Measurements from ENCODE around the gene SH3BP5L. TPM values are rescaled to one million over a fixed set of nuclear protein-coding genes. Genes with fewer than 3 reads are reported as not detected.

SH3BP5L gene
- total and polyA plus RNA-seq, 2 donors (not counting 1 experiment from before 2014, with no cell fraction given), result 19.2 to 36.5 TPM

GRCh38 chr1:248778906-248779305 is 46.8 kb downstream of the SH3BP5L start:
- no peaks in the 10 kb centered on the region for H3K79me2 ChIP-seq (ENCODE audit: control insufficient read depth, insufficient read depth, low read length)
- WGBS (ENCODE audit: insufficient coverage), result no CpG with 5 or more reads among the region's 2 CpGs
- Mint-ChIP-seq H3K9me3 (ENCODE audit: insufficient read depth) (peaks cover 16% of the 10 kb centered on the region), H3K4me3 (no peak overlapping the region), H3K27me3 (no peaks in the 10 kb centered on the region), H3K27ac (no peak overlapping the region), H3K4me1 (peaks cover 14% of the 10 kb centered on the region)
- no peak overlapping the region for H3K4me3 ChIP-seq (ENCODE audit: control extremely low read depth in 1 of 5, extremely low read depth in 1 of 5, insufficient read depth in 1 of 5, low read depth in 2 of 5, low read length in 4 of 5)
- peaks cover 12 to 13% of the 10 kb centered on the region in 2 donors for H3K4me1 ChIP-seq (ENCODE audit: control insufficient read depth in 2 of 2, insufficient read depth in 2 of 2, low read length in 2 of 2)
- ChIA-PET POLR2A (no interaction called here), CTCF (no interaction called here)
- H4K20me1 ChIP-seq (ENCODE audit: control insufficient read depth, insufficient read depth, low read length, poor library complexity, severe bottlenecking), result no peaks in the 10 kb centered on the region
- H3K9ac ChIP-seq (ENCODE audit: low read length), result no peak overlapping the region
- no peaks in the 10 kb centered on the region for H3K36me3 ChIP-seq (replicated peaks in 1 of 2; ENCODE audit: control extremely low read depth in 1 of 2, control insufficient read depth in 1 of 2, extremely low read depth in 1 of 2, insufficient read depth in 2 of 2, low read length in 1 of 2)
- H3K9me3 ChIP-seq (ENCODE audit: control extremely low read depth in 1 of 3, control insufficient read depth in 2 of 3, insufficient read depth in 1 of 3, low read length in 2 of 3), result peaks cover 2 to 19% (median 18%) of the 10 kb centered on the region in 3 donors
- no peak overlapping the region for H2AFZ ChIP-seq (ENCODE audit: insufficient read depth, low read depth, low read length, poor library complexity, severe bottlenecking)
- no peaks in the 10 kb centered on the region for H3K27me3 ChIP-seq (replicated peaks in 1 of 4; ENCODE audit: control extremely low read depth in 1 of 4, control insufficient read depth in 3 of 4, insufficient read depth in 4 of 4, low read length in 3 of 4)
- H3K4me2 ChIP-seq (replicated peaks; ENCODE audit: low read depth, low read length, poor library complexity, severe bottlenecking), result no peak overlapping the region
- ATAC-seq (ENCODE audit: low read depth), result no peak
- no peak for DNase-seq
- intact Hi-C loops (cut with micrococcal nuclease), result no loop called here
- TF ChIP-seq CTCF (IDR thresholded peaks at IDR 0.05), result no peak
- TF ChIP-seq EZH2 (IDR thresholded peaks at IDR 0.05; ENCODE audit: borderline replicate concordance, insufficient read depth, low read depth, low read length, poor library complexity, severe bottlenecking), result no peak
- H3K27ac ChIP-seq (ENCODE audit: low read length in 2 of 2), result no peak overlapping the region

- no peak overlapping the region for H3K9ac ChIP-seq (ENCODE audit: low read length)
- no peaks in the 10 kb centered on the region for H3K27me3 Mint-ChIP-seq
- no peaks in the 10 kb centered on the region for H3K4me1 ChIP-seq (ENCODE audit: control insufficient read depth in 2 of 2, insufficient read depth in 2 of 2, low read length in 2 of 2)
- no peak overlapping the region for H3K27ac Mint-ChIP-seq
- H2AFZ ChIP-seq (ENCODE audit: insufficient read depth, low read depth, low read length, poor library complexity, severe bottlenecking), result no peak overlapping the region
- TF ChIP-seq CTCF (IDR thresholded peaks at IDR 0.05) (no peak), EZH2 (IDR thresholded peaks at IDR 0.05; ENCODE audit: borderline replicate concordance, insufficient read depth, low read depth, low read length, poor library complexity, severe bottlenecking) (no peak)
- no peaks in the 10 kb centered on the region for H3K27me3 ChIP-seq (replicated peaks in 1 of 4; ENCODE audit: control extremely low read depth in 1 of 4, control insufficient read depth in 3 of 4, insufficient read depth in 4 of 4, low read length in 3 of 4)
- no peaks in the 10 kb centered on the region for H3K36me3 ChIP-seq (replicated peaks in 1 of 2; ENCODE audit: control extremely low read depth in 1 of 2, control insufficient read depth in 1 of 2, extremely low read depth in 1 of 2, insufficient read depth in 2 of 2, low read length in 1 of 2)
- H3K9me3 Mint-ChIP-seq (ENCODE audit: insufficient read depth), result peaks cover 16% of the 10 kb centered on the region
- ATAC-seq (ENCODE audit: low read depth), result no peak
- intact Hi-C loops (cut with micrococcal nuclease), result no loop called here
- H3K79me2 ChIP-seq (ENCODE audit: control insufficient read depth, insufficient read depth, low read length), result no peaks in the 10 kb centered on the region
- peaks cover 5% of the 10 kb centered on the region for H3K4me1 Mint-ChIP-seq
- H3K4me3 Mint-ChIP-seq, result no peak overlapping the region
- no peak overlapping the region for H3K27ac ChIP-seq (ENCODE audit: low read length in 2 of 2)
- H3K9me3 ChIP-seq (ENCODE audit: control extremely low read depth in 1 of 3, control insufficient read depth in 2 of 3, insufficient read depth in 1 of 3, low read length in 2 of 3), result peaks cover 2 to 19% (median 18%) of the 10 kb centered on the region in 3 donors
- no peaks in the 10 kb centered on the region for H4K20me1 ChIP-seq (ENCODE audit: control insufficient read depth, insufficient read depth, low read length, poor library complexity, severe bottlenecking)
- no peak for DNase-seq
- no peak overlapping the region for H3K4me2 ChIP-seq (replicated peaks; ENCODE audit: low read depth, low read length, poor library complexity, severe bottlenecking)
- CTCF ChIA-PET, result no interaction called here
- POLR2A ChIA-PET, result no interaction called here
- no peak overlapping the region for H3K4me3 ChIP-seq (ENCODE audit: control extremely low read depth in 1 of 5, extremely low read depth in 1 of 5, insufficient read depth in 1 of 5, low read depth in 2 of 5, low read length in 4 of 5)
Observed at GRCh38 chr1:248776991-248777390, 48.7 kb downstream of the SH3BP5L start.

Measured in B cell (primary cell).